DMS114 treated with DMSO at 0.1 percent for 48 hours (cell line): Measurements from ENCODE around the gene MTRF1L.
"Not testable (repeated sequence)": the region's sequence is repeated elsewhere in the genome, so short reads cannot be mapped to it uniquely, and the experiment has no call there.

Experiments used
- DNase-seq: peaks from one replicate; lab custom pipeline; 2025; ENCODE audit not compliant: unreplicated experiment; lab: John Stamatoyannopoulos, UW

The MTRF1L gene

GRCh38 chr6:153003366-153003690, 819 bp upstream of the MTRF1L start:
- no peak for DNase-seq

GRCh38 chr6:153001767-153002612, 519 bp downstream of the MTRF1L start:
- DNase-seq = no peak

- not testable (repeated sequence) for DNase-seq
Measured at GRCh38 chr6:153000790-153001189, 1.7 kb downstream of the MTRF1L start.

- no peak for DNase-seq
Measured at GRCh38 chr6:153000243-153000642, 2.3 kb downstream of the MTRF1L start.

GRCh38 chr6:152999538-152999937, 3.0 kb downstream of the MTRF1L start:
- not testable (repeated sequence) for DNase-seq

- DNase-seq = no peak
Measured at GRCh38 chr6:152993847-152994246, 8.7 kb downstream of the MTRF1L start.

- DNase-seq = no peak
Measured at GRCh38 chr6:152993431-152993830, 9.1 kb downstream of the MTRF1L start.

- no peak for DNase-seq
Measured at GRCh38 chr6:152986978-152987377, 15.5 kb downstream of the MTRF1L start.

GRCh38 chr6:152985300-152985699, 17.2 kb downstream of the MTRF1L start:
- DNase-seq = not testable (repeated sequence)

GRCh38 chr6:152984513-152984872, 18.0 kb downstream of the MTRF1L start:
- DNase-seq = no peak

- DNase-seq = no peak
Measured at GRCh38 chr6:152983637-152984512, 18.6 kb downstream of the MTRF1L start.

- DNase-seq = peak; percentile 79
Measured at GRCh38 chr6:152982904-152983636, 19.4 kb downstream of the MTRF1L start, which contains the start of gene FBXO5. Gene FBXO5, minus strand, starts transcription at chr6:152983041. Its CDS starts 82 bp downstream, at chr6:152982959.

- no peak for DNase-seq
Measured at GRCh38 chr6:152981989-152982903, 20.3 kb downstream of the MTRF1L start.

- DNase-seq = no peak
Measured at GRCh38 chr6:152981219-152981618, 21.3 kb downstream of the MTRF1L start.

GRCh38 chr6:152980656-152981055, 21.9 kb downstream of the MTRF1L start:
- DNase-seq = no peak

- no peak for DNase-seq
Measured at GRCh38 chr6:152979116-152979515, 23.4 kb downstream of the MTRF1L start.

- no peak for DNase-seq
Measured at GRCh38 chr6:152978058-152978457, 24.5 kb downstream of the MTRF1L start.

GRCh38 chr6:152977556-152977955, 25.0 kb downstream of the MTRF1L start:
- no peak for DNase-seq

GRCh38 chr6:152976749-152977148, 25.8 kb downstream of the MTRF1L start:
- no peak for DNase-seq

GRCh38 chr6:152975204-152975915, 27.1 kb downstream of the MTRF1L start:
- DNase-seq = no peak
